ENCODE measurements around the gene PRKAG2.

The PRKAG2 gene

DNA sequence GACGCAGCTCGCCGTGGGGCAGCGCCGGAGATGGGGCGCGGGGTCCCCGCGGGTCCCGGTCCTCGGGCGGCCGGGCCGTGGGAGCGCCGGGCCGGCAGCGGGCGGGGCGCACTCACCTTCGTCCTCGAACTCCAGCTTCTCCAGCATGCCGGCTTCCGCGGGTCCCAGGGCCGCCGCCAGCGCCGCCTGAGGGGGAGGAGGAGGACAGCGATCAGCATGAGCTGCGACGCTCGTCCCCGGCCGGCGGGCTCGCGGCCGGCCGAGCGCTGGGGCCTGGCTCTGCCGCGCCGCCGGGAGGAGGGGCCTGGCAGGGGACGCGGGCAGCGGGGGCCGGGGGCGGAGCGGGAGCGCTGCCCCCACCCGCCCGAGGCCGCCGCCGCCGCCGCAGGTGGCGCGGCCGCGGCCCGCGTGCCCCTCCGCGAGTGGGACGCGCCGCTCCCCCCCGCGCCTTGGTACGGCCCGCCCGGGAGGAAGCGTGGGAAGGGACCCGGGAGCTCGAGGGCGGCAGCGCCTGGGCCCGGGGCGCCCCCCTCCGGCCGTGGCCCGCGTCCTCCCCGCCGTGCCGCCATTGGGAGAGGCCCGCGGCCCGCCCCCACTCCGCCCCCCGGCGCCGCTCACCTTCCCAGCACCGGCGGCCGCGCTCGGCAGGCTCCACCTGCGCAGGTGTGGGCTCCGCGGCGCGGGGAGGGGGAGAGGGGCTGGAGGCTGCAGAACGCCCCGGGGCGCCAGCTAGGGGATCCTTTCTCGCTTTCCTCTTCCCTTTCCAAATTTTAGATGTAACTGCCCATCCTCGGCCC, 244.8 kb downstream of the PRKAG2 start:
- TF ChIP-seq, protein P1, sequence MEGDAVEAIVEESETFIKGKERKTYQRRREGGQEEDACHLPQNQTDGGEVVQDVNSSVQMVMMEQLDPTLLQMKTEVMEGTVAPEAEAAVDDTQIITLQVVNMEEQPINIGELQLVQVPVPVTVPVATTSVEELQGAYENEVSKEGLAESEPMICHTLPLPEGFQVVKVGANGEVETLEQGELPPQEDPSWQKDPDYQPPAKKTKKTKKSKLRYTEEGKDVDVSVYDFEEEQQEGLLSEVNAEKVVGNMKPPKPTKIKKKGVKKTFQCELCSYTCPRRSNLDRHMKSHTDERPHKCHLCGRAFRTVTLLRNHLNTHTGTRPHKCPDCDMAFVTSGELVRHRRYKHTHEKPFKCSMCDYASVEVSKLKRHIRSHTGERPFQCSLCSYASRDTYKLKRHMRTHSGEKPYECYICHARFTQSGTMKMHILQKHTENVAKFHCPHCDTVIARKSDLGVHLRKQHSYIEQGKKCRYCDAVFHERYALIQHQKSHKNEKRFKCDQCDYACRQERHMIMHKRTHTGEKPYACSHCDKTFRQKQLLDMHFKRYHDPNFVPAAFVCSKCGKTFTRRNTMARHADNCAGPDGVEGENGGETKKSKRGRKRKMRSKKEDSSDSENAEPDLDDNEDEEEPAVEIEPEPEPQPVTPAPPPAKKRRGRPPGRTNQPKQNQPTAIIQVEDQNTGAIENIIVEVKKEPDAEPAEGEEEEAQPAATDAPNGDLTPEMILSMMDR (IDR thresholded peaks at IDR 0.05; ENCODE audit: low read depth, low read length) = no peak
- H3K4me3 ChIP-seq (ENCODE audit: low read depth, low read length) = peak overlapping the region; percentile 89

DNA sequence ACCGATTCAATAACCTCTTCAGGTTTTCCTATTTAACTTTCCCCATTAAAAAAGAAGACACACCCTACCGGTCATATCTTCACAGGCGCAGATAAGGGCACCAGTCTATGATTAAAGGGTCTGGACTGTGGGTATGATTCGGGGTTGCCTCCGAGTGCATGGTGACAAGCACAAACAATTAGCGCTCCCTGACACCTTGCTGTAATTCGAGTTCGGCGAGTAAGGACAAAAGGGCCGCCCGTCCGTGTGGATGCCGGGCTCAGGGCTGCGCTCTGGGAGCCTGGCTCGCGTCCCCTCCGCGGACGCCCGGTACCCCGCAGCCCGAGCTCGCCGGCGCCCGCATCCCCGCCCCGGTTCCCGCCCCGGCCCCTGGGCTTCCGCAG, 245.4 kb downstream of the PRKAG2 start:
- TF ChIP-seq, protein P1 (IDR thresholded peaks at IDR 0.05; ENCODE audit: low read depth, low read length) = no peak
- H3K4me3 ChIP-seq (ENCODE audit: low read depth, low read length) = peak overlapping the region; percentile 89

DNA sequence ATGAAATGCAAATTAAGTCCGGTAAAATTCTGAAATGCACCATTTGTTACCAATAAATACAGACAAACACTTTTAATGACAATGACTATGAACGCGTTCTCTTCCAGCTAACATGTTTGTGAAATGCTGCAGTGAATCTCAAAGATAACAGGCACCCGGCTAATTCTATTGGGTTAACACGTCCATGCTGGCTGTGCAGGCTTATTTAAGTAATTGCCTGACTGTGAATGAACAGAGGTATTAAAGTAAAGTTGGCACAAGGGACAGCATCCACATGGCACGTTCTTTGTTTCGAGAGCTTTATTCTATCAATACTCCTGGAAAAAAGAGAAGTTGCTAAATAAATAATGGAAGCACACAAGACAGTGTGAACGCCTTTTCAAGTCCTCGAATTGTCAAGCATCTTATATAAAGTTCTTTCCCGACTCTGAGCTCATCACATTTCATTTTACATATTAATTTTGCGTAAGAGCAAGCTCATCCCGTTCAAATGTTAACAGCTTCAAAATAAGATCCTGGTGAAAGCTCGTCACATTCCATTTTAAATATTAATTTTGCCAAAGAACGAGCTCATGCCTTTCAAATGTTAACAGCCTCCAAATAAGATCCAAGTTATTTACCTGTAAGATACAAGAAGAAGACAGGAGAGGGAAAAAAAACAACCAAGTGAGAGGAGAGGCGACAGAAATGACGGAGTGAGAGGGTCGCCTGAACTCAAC, 245.9 kb downstream of the PRKAG2 start:
- H3K4me3 ChIP-seq (ENCODE audit: low read depth, low read length) = peak overlapping the region; percentile 89
- TF ChIP-seq, protein P1 (IDR thresholded peaks at IDR 0.05; ENCODE audit: low read depth, low read length) = no peak

GRCh38 chr7:151630358-151630757, 246.6 kb downstream of the PRKAG2 start:
- H3K4me3 ChIP-seq (ENCODE audit: low read depth, low read length) = peak overlapping the region; percentile 89

GRCh38 chr7:151629713-151630272, 247.1 kb downstream of the PRKAG2 start:
- TF ChIP-seq, protein P1 (IDR thresholded peaks at IDR 0.05; ENCODE audit: low read depth, low read length) = no peak
- H3K4me3 ChIP-seq (ENCODE audit: low read depth, low read length) = no peak overlapping the region

More at GRCh38 chr7:151630358-151630757, 246.6 kb downstream of the PRKAG2 start:
- TF ChIP-seq, protein P1 (IDR thresholded peaks at IDR 0.05; ENCODE audit: low read depth, low read length) = no peak

- H3K4me3 ChIP-seq (ENCODE audit: low read depth, low read length) = no peak overlapping the region
- TF ChIP-seq, protein P1 (IDR thresholded peaks at IDR 0.05; ENCODE audit: low read depth, low read length) = no peak
Measured at GRCh38 chr7:151628846-151629604, 247.9 kb downstream of the PRKAG2 start.

Data from WI38 (cell line).